IPS-18c (cell line): ENCODE measurements around the gene ADH1A.
"Not testable (repeated sequence)": the region's sequence is repeated elsewhere in the genome, so short reads cannot be mapped to it uniquely, and the experiment has no call there.

Experiments used
- H3K4me3 ChIP-seq: 2 replicates; pipeline ENCODE4 v1.7.0; 2013; ENCODE audit warnings: low read depth, mild to moderate bottlenecking, low read length, moderate library complexity; ENCODE audit not compliant: insufficient read depth
- H3K9me3 ChIP-seq: one replicate; pipeline ENCODE4 v1.6.1; 2013; ENCODE audit warnings: mild to moderate bottlenecking, low read length, moderate library complexity; ENCODE audit not compliant: control insufficient read depth, insufficient read depth

Gene ADH1A

DNA sequence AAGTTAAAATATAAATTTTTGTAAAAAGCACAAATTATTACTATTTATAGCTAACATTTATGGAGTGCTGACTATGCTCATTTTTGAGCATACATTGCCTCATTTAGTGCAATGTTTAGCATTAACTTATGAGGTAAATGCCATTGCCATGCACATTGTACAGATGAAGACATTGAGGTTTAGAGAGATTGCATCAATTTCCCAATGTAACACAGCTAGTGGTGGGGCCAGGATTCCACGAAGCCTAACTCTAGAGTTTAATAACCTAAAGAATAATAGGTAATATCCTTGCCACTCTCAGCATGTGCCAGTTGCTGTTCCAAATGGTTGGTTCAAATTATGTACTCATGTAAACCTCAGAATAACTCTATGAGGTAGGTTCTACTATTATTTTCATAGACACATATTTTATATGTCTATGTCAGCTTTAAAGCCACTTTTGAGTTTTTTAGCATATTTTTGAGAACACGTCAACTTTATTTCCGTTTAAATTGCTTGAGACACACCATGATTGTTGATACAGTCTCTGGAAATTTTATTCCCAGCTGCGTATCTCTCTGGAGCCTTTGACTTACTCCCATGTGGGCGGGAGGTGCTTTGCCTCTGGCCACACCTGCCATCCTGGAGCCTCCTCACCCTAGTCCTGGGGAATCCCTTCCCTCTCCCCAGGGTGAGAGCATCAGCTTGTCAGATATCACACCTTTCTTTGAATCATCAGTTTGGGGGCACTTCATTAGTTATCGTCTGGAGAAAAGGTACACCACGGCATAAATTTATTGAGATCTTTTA lies 10.8 kb upstream of the ADH1A start:
- H3K9me3 ChIP-seq = no peaks in the 10 kb centered on the region
- no peak overlapping the region for H3K4me3 ChIP-seq

DNA sequence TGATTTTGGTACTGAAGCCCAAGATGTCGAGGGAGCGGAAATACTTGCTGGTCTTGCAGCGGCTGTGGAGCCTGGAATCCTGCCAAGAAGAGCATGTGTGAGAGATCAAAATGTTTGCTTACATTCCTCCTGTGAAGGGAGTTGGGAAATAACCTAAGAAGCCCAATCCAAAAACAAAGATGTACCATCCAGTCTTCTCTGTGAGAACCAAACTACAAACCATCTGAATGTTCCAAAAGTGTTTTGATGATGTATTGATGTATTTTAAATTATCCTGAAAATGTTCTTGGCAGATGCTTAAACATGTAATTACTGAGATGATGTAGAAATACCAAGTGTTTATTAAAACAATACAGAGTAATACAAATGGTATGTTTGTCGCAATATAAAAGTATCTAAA lies 10.1 kb upstream of the ADH1A start:
- H3K4me3 ChIP-seq = no peak overlapping the region
- H3K9me3 ChIP-seq = no peaks in the 10 kb centered on the region

DNA sequence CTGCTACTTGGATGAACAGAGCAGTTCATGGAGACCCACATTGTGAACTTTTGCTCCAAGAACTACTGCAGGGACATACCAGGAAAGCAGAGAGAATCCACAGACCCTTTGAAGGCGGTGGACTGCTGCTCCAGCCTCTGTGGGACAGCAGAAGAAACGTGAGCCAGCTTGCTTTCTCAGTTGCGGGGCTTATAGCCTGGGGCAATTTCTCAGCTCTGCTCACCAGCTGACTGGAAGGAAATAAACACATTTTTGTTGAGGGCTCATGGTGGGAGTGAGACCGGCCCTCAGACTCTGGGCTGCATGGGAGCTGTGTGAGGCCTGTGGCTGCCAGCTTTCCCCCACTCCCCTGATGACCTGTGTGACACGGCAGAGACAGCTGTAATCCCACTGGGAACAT lies 2.6 kb upstream of the ADH1A start:
- Histone ChIP-seq H3K9me3 (peaks cover 4% of the 10 kb centered on the region), H3K4me3 (no peak overlapping the region)

DNA sequence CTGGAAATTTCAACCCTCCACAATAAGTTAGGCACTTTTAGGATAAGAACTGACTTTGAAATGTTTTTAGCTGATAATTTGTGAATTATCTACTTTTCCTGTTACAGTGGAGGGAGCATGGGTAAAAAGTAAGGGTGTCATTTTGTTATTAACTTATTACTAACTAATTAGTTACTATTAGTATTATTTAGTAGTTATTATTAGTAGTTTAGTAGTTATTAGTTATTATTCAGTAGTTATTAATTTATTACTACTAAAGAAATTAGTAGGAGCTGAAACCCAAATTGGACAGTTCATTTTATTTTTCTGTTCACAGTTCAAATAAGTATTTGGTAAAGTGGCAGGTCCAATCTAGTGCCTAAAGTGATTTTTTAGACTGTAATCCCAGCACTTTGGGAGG lies 5.4 kb downstream of the ADH1A start:
- Histone ChIP-seq H3K4me3 (no peak overlapping the region), H3K9me3 (no peaks in the 10 kb centered on the region)

DNA sequence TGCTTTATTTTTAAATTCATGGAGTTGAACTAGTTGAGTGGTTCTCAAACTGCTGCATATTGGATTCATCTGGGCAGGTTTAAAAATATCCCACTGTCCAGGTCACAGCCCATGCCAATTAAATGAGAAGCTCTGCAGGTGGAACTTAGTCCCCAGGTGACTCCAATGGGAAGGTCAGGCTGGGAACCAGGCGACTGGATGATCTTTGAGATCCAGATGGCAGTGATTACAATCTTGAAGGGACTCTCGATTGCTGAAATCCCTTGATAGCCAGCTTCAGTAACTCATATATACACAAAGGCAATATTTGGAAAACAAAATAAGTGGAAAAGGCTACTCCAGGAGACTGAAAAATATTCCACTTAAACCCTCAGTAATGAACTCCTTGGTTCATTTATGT lies 8.1 kb downstream of the ADH1A start:
- H3K9me3 ChIP-seq = no peaks in the 10 kb centered on the region
- H3K4me3 ChIP-seq = no peak overlapping the region

DNA sequence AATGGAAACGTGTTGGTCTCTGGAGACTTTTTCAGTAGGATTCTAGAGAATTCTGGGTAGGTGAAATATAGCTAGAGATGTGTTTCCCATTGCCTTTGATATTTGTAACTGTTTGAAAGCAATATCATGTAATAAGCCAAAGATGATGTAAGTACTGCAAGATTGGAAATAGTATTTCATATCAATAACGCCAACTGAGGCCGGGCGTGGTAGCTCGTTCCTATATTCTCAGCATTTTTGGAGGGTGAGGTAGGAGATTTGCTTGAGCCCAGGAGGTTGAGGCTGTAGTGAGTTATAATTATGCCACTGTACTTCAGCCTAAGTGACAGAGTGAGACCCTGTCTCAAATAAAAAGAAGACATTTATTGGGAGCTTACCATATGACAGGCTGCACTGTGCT lies 9.5 kb downstream of the ADH1A start:
- H3K4me3 ChIP-seq = no peak overlapping the region
- no peaks in the 10 kb centered on the region for H3K9me3 ChIP-seq

DNA sequence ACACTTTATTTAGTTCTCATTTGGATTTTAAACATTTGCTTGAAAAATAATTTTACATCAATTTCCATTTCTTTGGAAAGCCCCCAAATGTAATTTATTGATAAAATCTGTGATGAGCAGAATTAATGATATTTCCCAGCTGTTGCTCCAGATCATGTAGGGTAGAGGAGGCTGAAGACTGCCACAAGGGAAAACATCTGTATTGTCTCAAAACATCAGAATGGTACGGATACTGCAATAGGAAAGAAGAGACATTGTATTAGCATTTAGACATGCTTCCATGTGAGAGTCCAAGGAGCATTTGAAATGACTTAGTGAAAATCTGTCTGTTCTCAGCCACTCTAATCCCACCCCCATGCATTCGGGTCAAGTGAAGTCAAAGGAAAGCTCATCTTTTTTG lies 14.4 kb downstream of the ADH1A start:
- no peak overlapping the region for H3K4me3 ChIP-seq

DNA sequence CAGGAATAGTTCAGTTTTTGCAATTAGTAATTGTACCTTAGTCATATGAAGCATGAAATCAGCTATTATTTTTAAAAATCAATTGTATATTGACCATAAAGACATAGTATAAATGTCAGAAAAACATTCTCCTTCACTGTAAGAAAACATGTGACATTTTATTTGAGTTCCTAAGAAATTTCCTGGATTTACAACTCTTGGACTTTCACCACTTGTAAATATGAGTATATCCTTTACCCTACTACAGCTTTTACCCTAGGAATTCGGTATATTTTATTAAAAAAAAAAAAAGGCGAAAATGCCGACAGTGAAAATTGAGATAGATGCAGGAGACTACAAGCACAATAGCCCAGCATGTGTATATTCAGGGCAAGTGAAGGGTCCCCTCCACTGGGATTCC lies 14.9 kb downstream of the ADH1A start:
- no peak overlapping the region for H3K4me3 ChIP-seq
- H3K9me3 ChIP-seq = no peaks in the 10 kb centered on the region

More for the DNA sequence above, 14.4 kb downstream of the ADH1A start:
- no peaks in the 10 kb centered on the region for H3K9me3 ChIP-seq

DNA sequence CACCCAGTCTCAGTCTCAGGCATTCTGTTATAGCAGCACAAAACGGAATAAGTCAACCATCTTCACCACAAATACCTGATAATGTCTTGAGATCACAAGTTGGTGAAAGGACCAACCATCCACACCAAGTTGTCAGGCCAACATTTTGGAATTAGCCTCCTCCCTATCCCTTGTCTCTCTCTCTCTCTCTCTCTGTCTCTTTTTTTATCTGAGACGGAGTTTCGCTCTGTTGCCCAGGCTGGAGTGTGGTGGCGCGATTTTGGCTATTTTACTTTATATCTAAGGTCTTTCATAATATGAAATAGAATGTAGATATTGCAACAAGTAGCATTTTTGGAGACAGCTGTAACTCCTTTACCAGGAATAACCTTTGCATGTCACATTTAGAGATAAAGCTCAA lies 15.7 kb downstream of the ADH1A start:
- H3K4me3 ChIP-seq = no peak overlapping the region

DNA sequence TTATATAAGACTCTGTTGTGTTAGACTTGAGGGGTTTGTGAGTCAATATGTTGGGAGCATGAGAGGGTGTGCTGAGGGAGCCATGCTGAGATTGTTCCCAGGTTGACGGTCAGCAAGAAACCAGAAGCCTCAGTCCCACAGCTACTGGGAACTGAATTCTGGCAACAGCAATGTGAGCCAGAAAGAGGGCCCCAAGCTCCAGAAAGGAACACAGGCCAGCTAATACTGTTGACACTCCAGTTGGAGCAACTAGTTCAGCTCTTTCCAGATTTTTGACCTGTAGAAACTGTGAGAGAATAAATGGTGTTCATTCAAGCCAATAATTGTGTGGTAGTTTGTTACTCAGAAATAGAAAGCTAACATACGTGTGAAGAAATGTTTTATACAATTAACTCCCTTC lies 17.1 kb downstream of the ADH1A start:
- Histone ChIP-seq H3K4me3 (no peak overlapping the region), H3K9me3 (no peaks in the 10 kb centered on the region)

More for the DNA sequence above, 15.7 kb downstream of the ADH1A start:
- H3K9me3 ChIP-seq = no peaks in the 10 kb centered on the region

DNA sequence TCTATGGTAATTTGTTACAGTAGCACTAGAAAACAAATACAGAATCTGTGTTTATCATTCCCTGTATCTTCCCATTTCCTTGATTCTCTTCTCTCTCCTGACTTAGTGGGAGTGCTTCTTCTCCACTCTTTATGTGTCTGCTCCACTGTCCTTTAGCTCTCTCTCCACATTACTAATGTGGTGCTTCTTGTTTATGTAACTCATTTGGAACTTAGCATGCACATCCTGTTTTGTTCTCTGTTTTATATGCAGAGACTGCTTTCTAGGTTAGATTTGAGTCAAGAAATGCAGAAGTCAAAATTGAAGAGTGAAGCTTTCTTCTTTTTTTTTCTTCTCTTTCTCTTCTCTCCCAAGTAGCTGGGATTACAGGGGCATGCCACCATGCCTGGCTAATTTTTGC lies 25.9 kb downstream of the ADH1A start:
- Histone ChIP-seq H3K9me3 (no peaks in the 10 kb centered on the region), H3K4me3 (no peak overlapping the region)

DNA sequence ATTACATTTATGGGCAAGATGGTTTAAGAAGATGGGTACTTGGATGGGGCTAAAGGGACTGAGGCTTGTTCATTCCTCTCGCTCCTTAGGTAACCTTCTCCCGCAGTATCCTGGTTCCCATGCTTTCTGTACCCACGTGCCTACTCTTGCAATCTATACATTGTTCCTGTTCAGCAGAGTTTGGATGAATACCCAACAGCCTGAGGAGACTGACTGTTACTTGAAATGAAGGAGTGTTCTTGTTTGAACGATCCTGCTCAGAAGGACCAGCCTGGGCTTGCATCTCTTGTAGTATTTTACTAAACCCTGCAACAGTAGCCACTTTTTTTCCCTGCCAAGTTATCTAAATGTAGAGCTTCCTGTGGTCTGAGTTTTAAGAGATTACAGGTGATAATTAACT lies 38.0 kb downstream of the ADH1A start:
- Histone ChIP-seq H3K9me3 (peaks cover 5% of the 10 kb centered on the region), H3K4me3 (no peak overlapping the region)

DNA sequence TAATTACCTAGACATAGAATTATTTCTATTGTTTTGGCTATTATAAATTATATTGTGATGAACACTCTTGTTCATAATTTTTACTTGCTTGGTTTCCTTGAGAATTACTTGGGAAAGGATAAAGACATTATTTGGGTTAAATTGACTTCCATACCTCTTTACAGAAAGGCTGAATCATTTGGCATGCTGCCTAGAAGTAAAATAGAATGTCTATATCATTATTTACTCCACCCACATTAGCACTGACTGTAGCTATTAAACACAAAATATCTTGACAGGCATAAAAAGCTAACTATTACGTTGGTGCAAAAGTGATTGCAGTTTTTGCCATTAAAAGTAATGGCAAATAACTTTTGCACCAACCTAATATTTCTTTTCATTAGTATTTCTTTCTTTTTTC lies 42.1 kb downstream of the ADH1A start:
- peaks cover 2% of the 10 kb centered on the region for H3K9me3 ChIP-seq
- H3K4me3 ChIP-seq = no peak overlapping the region

DNA sequence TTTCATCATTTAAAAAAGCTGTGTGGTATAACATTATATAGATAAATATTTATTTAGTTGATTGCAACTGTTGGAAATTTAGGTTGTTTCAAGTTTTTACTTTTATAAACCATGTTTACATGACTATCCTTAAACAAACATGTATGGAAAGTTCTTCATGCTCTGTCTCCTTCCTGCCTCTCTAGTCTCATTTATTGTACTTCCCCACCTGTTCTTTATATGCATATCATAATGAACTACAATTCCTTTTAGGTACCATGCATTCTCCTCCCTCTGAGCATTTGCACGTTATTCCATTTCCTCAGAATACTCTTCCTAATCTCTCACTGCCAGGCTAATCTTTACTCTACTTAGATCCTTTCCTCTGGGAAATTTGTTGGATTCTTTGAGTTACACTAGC lies 54.8 kb downstream of the ADH1A start:
- H3K9me3 ChIP-seq = peaks cover 5% of the 10 kb centered on the region
- H3K4me3 ChIP-seq = no peak overlapping the region

DNA sequence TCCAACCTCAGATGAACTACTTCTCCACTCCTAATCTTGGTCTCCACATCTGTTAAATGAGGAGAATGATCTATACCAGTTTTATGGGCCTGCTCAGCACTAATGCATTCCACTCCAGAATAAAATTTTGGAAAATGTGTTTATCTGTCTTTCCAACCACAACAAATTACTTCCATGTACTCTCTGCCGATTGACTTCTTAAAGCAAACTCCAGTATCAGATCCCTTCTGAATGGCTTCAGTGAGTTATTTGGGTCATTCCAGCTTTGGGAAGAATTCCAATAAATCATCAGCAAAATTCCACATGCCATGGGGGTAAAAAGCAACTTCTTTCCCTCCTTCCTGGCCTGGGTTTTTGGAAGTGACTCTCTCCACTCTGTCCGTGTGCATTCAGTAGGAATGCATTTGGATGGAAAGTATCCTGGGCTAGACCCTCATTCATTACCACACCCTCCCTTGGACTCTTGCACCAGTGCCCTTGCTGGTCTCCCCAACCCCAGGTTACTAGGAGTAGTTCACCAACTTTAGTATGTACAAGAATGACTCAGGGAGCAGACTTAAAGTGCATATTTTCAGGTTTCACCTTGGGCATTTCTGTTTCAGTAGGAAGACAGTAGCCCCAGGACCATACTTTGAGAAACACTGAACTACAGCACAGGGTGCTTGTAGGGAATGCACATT lies 56.3 kb downstream of the ADH1A start:
- peaks cover 2% of the 10 kb centered on the region for H3K9me3 ChIP-seq
- no peak overlapping the region for H3K4me3 ChIP-seq

DNA sequence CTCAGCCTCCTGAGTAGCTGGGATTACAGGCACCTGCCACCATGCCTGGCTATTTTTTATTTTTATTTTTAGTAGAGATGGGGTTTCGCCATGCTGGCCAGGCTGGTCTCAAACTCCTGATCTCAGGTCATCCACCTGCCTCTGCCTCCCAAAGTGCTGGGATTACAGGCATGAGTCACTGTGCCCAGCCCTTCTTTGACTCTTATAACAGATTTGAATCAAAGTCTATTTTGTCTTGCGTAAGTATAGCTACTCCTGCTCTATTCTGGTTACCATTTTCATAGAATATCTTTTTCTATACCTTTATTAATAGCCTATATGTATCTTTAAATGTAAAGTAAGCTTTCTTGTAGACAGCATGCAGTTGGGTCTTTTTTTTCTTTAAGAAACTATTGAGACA lies 57.4 kb downstream of the ADH1A start:
- H3K9me3 ChIP-seq = not testable (repeated sequence)

DNA sequence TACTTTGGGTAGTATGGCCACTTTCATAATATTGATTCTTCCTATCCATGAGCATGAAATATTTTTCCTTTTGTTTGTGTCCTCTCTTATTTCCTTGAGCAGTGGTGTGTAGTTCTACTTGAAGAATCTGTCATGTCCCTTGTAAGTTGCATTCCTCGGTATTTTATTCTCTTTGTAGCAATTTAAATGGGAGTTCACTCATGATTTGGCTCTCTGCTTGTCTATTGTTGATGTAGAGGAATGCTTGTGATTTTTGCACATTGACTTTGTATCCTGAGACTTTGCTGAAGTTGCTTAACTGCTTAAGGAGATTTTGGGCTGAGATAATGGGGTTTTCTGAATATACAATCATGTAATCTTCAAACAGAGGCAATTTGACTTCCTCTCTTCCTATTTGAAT lies 62.1 kb downstream of the ADH1A start:
- not testable (repeated sequence) for H3K9me3 ChIP-seq, H3K4me3 ChIP-seq

More for the DNA sequence above, 57.4 kb downstream of the ADH1A start:
- H3K4me3 ChIP-seq = not testable (repeated sequence)

DNA sequence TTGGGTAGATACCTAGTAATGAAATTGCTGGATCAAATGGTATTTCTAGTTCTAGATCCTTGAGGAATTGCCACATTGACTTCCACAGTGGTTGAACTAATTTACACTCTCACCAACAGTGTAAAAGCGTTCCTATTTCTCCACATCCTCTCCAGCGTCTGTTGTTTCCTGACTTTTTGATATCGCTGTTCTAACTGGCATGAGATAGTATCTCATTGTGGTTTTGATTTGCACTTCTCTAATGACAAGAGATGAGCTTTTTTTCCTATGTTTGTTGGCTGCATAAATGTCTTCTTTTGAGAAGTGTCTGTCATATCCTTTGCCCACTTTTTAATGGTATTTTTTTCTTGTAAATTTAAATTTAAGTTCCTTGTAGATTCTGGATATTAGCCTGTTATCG lies 63.1 kb downstream of the ADH1A start:
- H3K4me3 ChIP-seq, H3K9me3 ChIP-seq: not testable (repeated sequence)
